ENCODE data around the gene TES. TPM values are rescaled to one million over a fixed set of nuclear protein-coding genes. Genes with fewer than 3 reads are reported as not detected.
A peak's percentile ranks its signal among the peaks of the same experiment; 100 is the strongest.

Gene TES
- total RNA-seq, 1 experiment from 2014 or later, result 207 TPM

DNA sequence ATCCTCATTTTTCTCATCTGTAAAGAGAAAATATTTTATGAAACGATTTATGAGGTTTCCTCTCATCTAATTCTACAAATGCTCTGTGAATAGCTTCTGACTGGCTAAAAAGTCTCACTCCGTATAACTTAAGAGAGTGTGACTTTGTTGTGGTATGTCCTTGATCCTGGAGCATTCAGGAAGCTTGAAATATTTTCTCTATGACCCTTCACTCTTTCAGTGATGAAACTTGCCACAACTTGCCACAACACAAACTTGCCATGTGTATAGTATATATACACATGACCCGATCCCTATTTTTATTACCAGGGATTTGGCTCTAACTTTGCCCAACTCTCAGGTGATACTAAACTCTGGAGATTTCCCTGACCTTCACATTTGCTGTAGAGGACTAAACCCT lies 74.1 kb downstream of the TES start:
- no peaks in the 10 kb centered on the region for H3K36me3 ChIP-seq (ENCODE audit: control insufficient read depth, insufficient read depth, low read length)
- TF ChIP-seq, protein P1, sequence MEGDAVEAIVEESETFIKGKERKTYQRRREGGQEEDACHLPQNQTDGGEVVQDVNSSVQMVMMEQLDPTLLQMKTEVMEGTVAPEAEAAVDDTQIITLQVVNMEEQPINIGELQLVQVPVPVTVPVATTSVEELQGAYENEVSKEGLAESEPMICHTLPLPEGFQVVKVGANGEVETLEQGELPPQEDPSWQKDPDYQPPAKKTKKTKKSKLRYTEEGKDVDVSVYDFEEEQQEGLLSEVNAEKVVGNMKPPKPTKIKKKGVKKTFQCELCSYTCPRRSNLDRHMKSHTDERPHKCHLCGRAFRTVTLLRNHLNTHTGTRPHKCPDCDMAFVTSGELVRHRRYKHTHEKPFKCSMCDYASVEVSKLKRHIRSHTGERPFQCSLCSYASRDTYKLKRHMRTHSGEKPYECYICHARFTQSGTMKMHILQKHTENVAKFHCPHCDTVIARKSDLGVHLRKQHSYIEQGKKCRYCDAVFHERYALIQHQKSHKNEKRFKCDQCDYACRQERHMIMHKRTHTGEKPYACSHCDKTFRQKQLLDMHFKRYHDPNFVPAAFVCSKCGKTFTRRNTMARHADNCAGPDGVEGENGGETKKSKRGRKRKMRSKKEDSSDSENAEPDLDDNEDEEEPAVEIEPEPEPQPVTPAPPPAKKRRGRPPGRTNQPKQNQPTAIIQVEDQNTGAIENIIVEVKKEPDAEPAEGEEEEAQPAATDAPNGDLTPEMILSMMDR (IDR thresholded peaks at IDR 0.05; ENCODE audit: insufficient read depth in 1 of 2, low read depth in 1 of 2, low read length in 1 of 2, severe bottlenecking in 1 of 2, unreplicated experiment in 1 of 2), result no peak
- CTCF ChIA-PET, result no interaction called here
- BruUV-seq (replicated peaks), result no TSS peak
- H3K27ac Mint-ChIP-seq (ENCODE audit: unreplicated experiment), result no peak overlapping the region
- H3K4me1 ChIP-seq, result no peaks in the 10 kb centered on the region
- no peak overlapping the region for H3K4me3 Mint-ChIP-seq (ENCODE audit: unreplicated experiment)
- intact Hi-C loops (cut with micrococcal nuclease; ENCODE audit: unreplicated experiment), result no loop called here
- H3K9me3 Mint-ChIP-seq (ENCODE audit: unreplicated experiment), result no peaks in the 10 kb centered on the region
- H3K27me3 ChIP-seq (replicated peaks; ENCODE audit: control insufficient read depth, insufficient read depth, low read length), result no peaks in the 10 kb centered on the region
- peaks cover 9% of the 10 kb centered on the region for H3K4me1 Mint-ChIP-seq (ENCODE audit: low read depth, unreplicated experiment)
- POLR2A ChIA-PET, result no interaction called here
- H3K36me3 Mint-ChIP-seq (ENCODE audit: insufficient read depth, unreplicated experiment), result no peaks in the 10 kb centered on the region
- H3K4me3 ChIP-seq (ENCODE audit: low read depth, low read length), result no peak overlapping the region
- H3K9me3 ChIP-seq, result no peaks in the 10 kb centered on the region
- no peaks in the 10 kb centered on the region for H3K27me3 Mint-ChIP-seq (ENCODE audit: insufficient read depth, unreplicated experiment)
- no peak for DNase-seq

DNA sequence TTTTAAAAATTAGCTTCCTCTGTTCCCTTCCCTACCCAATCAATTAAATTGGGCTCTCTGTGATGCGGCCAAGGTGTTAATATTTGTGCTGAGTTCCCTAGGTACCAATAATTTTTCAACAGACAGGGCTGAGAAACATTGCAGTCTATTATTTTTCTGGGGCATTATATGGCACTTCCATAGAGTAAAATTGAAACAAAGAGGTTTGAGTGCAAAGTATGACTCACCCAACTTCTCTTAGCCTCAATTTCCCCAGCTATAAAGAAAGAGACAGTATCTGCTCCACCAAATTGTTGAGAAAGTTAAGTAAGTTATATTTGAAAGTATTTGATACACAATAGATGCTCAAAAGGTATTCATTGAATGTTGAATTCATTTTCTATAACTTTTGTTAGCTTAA lies 74.9 kb downstream of the TES start:
- H3K27me3 Mint-ChIP-seq (ENCODE audit: insufficient read depth, unreplicated experiment), result no peaks in the 10 kb centered on the region
- TF ChIP-seq, protein P1 (IDR thresholded peaks at IDR 0.05; ENCODE audit: insufficient read depth in 1 of 2, low read depth in 1 of 2, low read length in 1 of 2, severe bottlenecking in 1 of 2, unreplicated experiment in 1 of 2), result no peak
- no peaks in the 10 kb centered on the region for H3K36me3 Mint-ChIP-seq (ENCODE audit: insufficient read depth, unreplicated experiment)
- H3K4me3 Mint-ChIP-seq (ENCODE audit: unreplicated experiment), result no peak overlapping the region
- ChIA-PET POLR2A (no interaction called here), CTCF (no interaction called here)
- peaks cover 9% of the 10 kb centered on the region for H3K4me1 Mint-ChIP-seq (ENCODE audit: low read depth, unreplicated experiment)
- no TSS peak for BruUV-seq (replicated peaks)
- Histone ChIP-seq H3K4me1 (no peaks in the 10 kb centered on the region), H3K36me3 (ENCODE audit: control insufficient read depth, insufficient read depth, low read length) (no peaks in the 10 kb centered on the region), H3K9me3 (no peaks in the 10 kb centered on the region), H3K27me3 (replicated peaks; ENCODE audit: control insufficient read depth, insufficient read depth, low read length) (no peaks in the 10 kb centered on the region), H3K4me3 (ENCODE audit: low read depth, low read length) (no peak overlapping the region)
- H3K27ac Mint-ChIP-seq (ENCODE audit: unreplicated experiment), result no peak overlapping the region
- intact Hi-C loops (cut with micrococcal nuclease; ENCODE audit: unreplicated experiment), result no loop called here
- no peaks in the 10 kb centered on the region for H3K9me3 Mint-ChIP-seq (ENCODE audit: unreplicated experiment)
- DNase-seq, result no peak

DNA sequence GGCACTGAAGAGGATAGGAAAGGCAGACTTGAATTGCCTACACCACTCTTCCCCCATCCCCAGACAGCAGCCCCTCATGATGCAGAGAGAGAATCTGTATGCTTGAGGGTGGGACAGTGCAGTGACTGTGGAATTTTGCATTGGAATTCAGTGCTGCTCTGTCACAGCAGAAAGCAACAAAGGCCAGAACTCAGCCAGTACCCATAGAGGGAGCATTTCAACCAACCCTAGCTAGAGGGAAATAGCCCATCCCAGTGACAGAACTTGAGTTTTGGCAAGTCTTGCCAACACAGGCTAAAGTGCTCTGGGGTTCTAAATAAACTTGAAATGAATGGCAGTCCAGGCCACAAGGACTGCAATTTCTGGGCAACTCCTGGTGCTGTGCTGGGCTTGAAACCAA lies 80.4 kb downstream of the TES start:
- intact Hi-C loops (cut with micrococcal nuclease; ENCODE audit: unreplicated experiment), result loop anchor here (5.0 kb wide), 1 partner anchor 37 kb away; no protein-coding TSS in a partner anchor
- H3K36me3 ChIP-seq (ENCODE audit: control insufficient read depth, insufficient read depth, low read length), result no peaks in the 10 kb centered on the region
- Mint-ChIP-seq H3K27me3 (ENCODE audit: insufficient read depth, unreplicated experiment) (no peaks in the 10 kb centered on the region), H3K36me3 (ENCODE audit: insufficient read depth, unreplicated experiment) (no peaks in the 10 kb centered on the region), H3K27ac (ENCODE audit: unreplicated experiment) (no peak overlapping the region), H3K4me1 (ENCODE audit: low read depth, unreplicated experiment) (peaks cover 9% of the 10 kb centered on the region), H3K4me3 (ENCODE audit: unreplicated experiment) (no peak overlapping the region), H3K9me3 (ENCODE audit: unreplicated experiment) (peaks cover 34% of the 10 kb centered on the region)
- peak in 1 of 2 experiments; percentile 9 for DNase-seq
- H3K27me3 ChIP-seq (replicated peaks; ENCODE audit: control insufficient read depth, insufficient read depth, low read length), result no peaks in the 10 kb centered on the region
- no TSS peak for BruUV-seq (replicated peaks)
- TF ChIP-seq, protein P1 (IDR thresholded peaks at IDR 0.05; ENCODE audit: insufficient read depth in 1 of 2, low read depth in 1 of 2, low read length in 1 of 2, severe bottlenecking in 1 of 2, unreplicated experiment in 1 of 2), result peak in 1 of 2 experiments; percentile 19
- CTCF ChIA-PET, result interaction anchor here (0.7 kb wide), 1 partner anchor 208 kb away, joined by 3 read pairs; no protein-coding TSS in a partner anchor
- H3K4me1 ChIP-seq, result no peaks in the 10 kb centered on the region
- POLR2A ChIA-PET, result no interaction called here
- no peak overlapping the region for H3K4me3 ChIP-seq (ENCODE audit: low read depth, low read length)
- H3K9me3 ChIP-seq, result no peaks in the 10 kb centered on the region; the same call in 1 of the 2 replicates
